Bone marrow (tissue), 2 donors: ENCODE results near the gene ENPP7.

Experiments used
- DNase-seq, 2 donors: peaks; one replicate each; lab custom pipeline; 2025; lab: John Stamatoyannopoulos, UW

ENPP7 gene

DNA sequence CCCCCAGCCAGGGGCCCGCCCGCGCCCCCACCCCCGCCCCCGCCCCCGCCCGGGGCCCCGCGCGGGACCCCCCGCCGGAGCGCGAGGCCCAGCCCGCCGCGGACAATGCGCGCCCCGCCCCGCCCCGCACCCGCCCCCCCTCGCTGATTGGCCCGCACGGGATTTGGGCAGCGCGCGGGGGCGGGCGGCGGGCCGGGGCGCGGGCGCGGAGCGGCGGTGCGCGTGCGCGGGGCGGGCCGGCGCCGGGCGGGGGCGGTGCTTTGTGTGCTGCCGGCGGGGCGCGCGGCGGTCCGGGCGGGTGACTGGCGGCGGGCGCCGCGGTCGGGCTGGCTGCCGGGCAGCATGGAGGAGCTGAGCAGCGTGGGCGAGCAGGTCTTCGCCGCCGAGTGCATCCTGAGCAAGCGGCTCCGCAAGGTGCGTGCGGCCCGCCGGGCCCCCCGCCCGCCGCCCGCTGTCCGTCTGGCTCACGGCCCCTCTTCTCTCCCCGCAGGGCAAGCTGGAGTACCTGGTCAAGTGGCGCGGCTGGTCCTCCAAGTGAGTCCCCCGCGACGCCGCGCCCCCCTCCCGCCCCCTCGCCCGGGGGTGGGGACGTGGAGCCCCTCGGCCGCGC lies 47.3 kb downstream of the ENPP7 start, which contains the start of gene CBX2:
TSS of gene CBX2 (plus strand) at position 255 of the 610 bp plus-strand sequence. CDS start at position 343, 88 bp downstream.
- peak in 1 of 2 donors; percentile 39 for DNase-seq

DNA sequence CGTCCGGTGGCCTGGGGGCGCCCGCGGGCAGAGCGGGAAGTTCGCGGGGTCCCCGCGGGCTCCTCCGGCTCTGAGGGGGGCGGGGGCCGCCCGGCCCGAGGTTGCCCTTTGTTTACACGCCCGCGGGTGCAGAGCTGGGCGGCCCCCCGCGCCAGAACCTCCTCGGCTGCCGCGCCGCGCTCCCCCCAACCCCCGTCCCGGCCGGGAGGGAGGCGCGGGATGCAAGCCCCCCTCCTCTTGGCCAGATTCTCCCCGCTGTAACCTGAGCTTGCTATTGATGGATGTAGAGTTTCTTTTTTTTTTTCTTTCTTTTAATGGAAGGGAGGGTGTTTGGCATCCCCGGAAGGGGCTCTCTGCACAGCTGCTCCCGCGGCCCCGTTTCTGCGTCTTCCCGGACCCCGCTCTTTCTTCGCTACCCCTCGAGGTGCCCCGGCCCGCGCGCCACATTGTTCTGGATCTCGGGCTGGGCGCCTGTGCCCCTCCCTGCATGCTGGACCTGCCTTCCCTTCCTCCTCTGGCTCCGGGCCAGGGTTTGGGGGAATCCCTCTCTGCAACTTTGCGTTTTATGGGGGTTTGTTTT lies 47.9 kb downstream of the ENPP7 start:
- no peak for DNase-seq

DNA sequence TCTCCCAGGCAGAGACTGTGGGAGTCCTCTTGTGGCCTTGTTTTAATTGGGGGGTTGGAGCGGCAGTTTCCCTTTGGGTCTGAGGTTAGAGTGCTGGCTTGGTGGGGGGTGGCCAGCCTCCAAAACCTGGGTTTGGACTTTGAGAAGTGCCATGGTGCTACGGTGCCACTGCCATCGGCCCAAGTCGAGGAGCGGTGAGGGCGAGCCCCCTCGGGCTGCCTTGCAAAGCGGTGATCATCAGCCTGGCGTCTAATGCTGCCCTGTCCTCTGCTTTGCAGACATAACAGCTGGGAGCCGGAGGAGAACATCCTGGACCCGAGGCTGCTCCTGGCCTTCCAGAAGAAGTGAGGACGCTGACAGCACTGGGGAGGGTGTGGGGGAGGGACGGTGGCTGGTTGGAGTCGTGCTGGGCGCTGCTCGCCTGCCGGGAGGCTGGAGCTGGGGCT lies 48.4 kb downstream of the ENPP7 start:
- no peak for DNase-seq

DNA sequence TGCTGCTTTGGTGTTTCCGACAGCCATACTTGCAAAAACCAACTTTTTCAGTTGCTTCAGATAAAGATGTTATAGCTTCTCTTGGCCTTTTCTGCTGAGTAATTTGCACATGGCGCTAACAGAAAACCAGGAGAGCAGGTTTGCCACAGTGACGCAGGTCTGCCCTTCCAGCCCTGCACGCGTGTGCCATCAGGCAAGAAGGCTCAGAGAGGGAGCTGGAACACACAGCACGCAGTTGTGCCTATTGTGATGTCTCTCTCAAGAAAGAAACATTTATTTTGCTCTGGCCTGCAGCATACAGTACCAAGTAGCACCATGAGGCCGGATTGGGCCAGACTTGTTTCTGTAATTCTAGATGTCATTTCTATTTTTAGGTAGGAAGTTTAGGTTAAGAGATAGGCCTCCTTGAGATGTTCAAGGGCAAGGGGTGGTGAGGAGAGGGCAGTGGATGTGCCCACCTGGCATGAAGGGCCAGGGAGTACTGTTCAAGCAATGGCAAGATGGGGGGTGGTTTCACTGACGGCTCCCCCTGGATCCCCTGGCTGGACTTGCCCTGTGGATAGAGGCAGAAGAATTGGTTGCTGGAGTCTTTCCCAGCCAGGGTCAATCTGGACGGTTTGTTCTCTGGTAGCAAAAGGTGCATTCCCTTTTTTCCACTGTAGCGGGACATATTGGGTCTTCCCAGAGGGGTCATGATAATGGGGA lies 49.1 kb downstream of the ENPP7 start:
- DNase-seq, result no peak

DNA sequence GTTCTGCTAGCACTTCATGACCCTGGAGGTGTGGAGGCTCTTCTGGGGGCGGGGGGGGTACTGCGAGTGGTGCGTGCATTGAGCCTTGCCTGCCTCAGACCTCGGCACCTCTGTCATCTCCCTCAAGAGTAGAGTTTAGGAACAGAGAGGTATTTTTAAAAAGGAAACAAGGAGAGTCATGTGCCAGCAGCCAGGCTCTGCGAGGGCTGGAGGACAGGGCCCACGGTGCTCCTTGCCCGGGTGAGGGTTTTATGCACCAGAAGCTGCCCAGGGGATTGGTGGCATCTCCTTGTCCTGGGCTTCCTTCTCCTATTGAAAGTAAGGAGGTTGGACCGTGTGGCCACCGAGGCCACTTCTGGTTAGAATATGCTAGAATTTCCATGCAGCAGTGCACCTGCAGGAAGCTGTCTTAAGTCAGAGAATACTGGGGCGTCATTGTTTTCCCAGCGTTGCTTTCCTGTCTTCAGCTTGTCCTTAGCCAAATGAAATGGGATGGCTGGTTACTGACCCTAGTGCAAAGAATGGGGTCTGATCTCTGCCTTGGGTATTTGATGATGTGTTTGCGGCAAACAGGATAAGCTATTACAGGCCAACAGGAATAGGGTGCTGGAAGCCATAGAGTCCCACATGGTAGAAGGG lies 50.4 kb downstream of the ENPP7 start:
- no peak for DNase-seq

DNA sequence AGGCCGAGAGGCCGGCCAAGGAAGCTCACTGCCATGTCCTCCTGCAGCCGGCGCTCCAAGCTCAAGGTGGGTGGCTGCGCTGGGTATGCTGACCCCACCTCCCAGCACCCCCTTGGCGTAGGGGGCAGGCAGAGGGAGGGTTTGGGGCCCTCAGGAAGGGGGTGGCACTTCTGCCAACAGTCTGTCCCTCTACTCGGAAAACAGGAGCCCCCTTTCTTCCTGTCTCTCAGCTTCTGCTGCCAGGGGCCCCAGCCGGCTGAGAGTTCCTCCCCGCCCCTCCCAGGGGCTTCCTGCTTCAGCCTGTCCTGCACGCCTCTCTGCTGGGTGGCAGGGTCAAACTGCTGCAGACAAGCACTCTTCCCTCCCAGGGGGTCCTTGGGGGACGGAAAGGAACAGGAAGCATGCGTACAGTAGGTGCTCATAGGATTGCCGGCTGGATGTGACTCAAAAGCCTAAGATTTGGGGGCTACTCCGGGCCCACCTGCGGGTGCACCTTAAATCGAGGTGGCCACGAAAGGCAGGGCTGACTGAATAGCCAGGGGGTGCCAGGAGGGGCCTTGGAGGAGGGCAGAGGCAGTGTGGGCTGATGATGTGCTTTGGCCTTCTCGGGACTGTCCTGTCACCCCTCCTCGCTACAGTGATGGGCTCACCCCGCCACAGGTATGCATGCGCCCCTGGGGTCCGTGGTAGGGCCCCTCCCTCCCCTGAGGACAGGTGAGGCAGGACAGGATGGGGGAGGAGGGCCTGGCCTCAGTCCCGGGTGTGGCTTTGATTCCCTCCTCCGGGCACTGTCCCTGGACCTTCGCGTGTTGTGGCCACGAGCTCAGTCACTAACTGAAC lies 51.2 kb downstream of the ENPP7 start:
- DNase-seq, result no peak

DNA sequence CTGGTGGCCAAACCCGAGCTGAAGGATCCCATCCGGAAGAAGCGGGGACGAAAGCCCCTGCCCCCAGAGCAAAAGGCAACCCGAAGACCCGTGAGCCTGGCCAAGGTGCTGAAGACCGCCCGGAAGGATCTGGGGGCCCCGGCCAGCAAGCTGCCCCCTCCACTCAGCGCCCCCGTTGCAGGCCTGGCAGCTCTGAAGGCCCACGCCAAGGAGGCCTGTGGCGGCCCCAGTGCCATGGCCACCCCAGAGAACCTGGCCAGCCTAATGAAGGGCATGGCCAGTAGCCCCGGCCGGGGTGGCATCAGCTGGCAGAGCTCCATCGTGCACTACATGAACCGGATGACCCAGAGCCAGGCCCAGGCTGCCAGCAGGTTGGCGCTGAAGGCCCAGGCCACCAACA lies 53.1 kb downstream of the ENPP7 start:
- no peak for DNase-seq

DNA sequence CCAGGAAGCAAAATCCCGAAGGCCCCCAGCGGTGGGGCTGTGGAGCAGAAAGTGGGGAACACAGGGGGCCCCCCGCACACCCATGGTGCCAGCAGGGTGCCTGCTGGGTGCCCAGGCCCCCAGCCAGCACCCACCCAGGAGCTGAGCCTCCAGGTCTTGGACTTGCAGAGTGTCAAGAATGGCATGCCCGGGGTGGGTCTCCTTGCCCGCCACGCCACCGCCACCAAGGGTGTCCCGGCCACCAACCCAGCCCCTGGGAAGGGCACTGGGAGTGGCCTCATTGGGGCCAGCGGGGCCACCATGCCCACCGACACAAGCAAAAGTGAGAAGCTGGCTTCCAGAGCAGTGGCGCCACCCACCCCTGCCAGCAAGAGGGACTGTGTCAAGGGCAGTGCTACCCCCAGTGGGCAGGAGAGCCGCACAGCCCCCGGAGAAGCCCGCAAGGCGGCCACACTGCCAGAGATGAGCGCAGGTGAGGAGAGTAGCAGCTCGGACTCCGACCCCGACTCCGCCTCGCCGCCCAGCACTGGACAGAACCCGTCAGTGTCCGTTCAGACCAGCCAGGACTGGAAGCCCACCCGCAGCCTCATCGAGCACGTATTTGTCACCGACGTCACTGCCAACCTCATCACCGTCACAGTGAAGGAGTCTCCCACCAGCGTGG lies 53.7 kb downstream of the ENPP7 start:
- no peak for DNase-seq

DNA sequence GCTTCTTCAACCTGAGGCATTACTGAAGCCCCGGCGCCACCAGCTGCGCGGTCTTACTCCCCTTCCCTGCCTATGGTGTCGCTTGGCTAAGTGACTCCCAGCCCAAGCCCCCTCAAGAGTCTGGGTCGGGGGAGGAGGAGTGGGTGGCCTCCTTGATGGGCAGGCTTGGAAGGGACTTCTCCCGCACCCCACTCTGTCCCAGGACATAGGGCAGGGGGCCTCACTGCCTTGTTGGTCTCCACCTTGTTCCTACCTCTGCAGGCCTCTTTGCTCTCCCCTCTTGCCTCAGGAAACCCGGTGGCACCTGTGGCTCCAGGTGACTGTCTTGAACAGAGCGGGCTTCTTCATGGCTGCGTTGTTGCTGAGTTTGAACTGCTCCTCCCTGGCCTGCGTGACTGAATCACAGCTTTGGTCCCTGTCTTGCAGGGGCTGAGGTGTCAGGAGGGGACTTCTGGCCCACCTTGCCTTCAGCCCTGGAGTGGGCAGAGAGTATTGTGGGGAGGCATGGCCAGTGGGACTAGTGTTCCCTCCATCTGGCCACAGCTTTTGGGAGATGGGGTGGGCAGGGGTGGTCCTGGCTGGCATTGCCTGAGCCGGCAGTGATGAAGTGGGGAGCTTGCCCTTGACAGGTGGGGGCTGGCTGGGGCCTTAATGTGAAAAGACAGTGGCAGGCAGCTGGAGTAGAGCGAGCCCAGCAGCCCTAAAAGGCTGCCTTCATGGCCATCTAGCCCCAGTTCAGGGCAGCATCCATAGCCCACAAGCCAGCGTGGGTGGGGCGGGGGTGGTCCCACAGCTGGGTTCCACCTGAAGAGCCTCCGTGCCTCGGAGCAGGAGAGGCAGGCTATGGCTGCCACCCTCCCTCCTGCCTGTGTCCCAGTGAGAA lies 54.5 kb downstream of the ENPP7 start:
- no peak for DNase-seq

DNA sequence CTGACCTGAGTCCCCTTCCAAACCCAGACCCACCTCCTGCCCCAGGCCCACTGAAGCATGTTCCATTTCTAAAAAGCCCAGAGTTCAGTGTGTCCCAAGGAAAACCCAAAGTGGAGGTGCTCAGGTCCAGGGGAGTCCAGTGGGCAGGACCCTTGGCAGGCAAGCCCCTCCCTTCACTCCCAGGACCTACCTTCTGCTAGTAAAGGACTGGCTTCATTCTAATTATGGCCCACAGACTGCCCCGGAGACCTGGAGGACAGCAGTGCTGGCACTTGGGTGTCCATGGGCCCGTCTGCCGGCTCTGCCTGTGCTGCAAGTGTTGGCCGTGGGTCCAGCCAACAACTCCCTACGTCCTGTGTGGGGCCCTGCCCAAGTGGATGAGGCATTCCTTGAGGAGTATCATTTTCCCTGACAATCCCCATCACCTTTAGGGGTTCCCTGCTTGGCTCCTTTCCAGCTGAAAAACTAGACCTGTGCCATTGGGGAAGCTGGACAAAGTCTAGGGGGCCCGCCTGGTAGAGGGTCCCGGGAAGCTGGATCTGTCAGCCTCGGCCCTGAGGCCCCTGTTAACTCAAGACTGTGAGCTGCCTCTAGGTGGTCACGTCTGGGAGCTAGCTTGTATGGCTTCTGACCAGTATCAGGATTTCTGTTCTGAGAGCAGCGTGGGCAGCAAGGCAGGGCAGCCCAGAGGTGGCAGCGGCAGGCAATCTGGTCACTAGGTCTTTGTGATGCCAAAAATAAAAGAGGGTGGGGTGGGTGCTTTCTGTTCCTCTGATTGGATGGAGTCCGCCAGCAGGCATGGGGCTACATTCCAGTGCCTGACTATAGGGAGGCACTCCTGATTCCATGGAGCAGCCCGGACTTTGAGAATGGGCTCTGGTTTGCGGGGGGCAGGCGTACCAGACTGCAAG lies 55.4 kb downstream of the ENPP7 start:
- no peak for DNase-seq

DNA sequence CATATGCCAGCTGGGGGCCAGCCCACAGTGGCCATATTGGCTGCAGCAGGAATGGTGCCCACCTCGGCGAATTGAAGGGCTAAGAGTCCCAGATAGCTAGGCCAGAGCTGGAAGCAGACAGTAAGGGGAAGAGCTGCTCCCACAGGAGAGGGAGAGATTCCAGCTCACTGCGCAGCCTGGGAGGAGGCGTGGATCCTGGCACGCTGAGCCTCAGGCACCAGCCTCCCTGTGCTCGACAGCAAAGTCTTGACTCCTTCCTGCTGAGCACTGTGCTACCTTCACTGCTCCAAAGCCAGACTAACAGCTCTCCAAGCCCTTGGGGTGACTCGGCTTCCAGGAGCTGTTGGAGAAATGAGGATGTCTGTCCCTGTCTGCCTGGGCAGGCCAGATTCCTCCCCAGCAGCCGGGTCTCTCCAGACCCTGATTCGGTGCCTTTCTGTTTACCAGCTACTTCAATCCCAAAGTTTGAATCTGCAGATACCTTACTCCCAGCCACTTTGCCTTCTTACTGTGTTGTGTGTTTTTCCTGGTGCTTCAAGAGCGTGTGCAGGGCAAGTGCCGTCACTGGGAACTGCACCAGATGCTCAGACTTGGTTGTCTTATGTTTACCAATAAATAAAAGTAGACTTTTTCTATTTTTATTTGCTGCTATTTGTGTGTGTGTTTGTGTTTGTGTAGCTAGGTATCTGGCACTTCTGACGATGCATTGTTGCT lies 56.3 kb downstream of the ENPP7 start:
- DNase-seq, result no peak

DNA sequence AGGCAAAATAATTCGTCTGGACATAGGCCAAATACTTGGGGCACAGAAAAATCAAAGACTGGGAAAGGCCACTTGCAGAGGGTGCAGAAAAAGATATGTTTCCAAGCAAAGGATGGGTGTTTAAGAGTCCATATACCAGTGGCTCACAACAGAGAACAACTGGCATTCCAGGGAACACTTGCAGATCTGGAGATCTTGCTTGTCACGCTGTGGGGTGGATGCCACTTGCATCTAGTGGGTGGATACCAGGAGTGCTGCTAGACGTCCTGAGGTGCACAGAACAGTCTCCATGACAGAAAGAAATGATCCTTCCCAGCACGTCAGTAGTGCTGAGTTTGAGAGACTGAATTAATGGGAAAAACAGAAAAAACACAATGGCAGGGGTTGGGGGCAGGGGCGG lies 57.7 kb downstream of the ENPP7 start:
- DNase-seq, result no peak

DNA sequence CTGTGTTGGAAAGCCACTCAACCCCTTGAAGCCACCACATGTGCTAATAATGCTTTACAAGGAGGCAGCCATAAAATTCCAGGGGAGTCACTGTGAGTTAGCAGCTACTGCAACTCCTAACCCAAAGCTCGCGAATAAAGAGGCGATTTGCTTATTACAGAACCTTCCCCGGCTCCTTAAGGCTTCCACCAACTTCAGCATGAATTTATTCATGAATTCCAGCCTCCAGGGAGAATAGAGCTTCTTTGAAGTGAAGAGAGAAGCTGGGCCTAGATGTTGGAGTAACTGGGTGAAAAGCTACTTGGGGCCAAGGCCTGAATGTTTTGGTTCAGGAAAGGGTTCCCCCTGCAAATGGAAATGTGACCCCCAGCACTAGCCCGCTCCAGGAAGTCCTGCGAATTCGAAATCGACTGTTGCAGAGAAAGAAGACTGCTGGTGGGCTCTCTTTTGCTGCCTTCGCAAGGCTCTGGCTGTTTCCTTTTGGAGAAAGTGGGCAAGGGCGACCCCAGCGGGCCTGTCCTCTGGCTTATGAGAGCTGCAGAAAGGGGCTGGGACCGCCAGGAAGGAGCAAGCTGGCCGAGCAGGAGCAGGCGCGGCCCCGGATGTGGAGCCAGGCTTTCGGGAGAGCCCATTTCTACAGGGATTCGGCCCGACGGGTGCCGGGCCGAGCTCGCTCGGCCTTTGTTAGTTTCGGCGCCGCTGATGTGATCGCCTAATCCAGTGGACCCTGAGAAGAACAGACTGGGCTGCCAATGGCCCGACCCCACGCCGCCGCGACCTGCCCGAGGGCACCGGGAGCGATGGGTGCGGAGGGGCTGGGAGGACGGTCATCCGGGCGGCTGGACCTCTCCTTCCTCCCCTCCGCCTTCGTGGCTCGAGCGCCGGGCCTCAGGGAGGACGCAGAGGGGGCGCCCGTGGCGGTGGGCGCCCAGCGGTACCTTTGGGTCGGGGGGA lies 58.5 kb downstream of the ENPP7 start:
- DNase-seq, result no peak

DNA sequence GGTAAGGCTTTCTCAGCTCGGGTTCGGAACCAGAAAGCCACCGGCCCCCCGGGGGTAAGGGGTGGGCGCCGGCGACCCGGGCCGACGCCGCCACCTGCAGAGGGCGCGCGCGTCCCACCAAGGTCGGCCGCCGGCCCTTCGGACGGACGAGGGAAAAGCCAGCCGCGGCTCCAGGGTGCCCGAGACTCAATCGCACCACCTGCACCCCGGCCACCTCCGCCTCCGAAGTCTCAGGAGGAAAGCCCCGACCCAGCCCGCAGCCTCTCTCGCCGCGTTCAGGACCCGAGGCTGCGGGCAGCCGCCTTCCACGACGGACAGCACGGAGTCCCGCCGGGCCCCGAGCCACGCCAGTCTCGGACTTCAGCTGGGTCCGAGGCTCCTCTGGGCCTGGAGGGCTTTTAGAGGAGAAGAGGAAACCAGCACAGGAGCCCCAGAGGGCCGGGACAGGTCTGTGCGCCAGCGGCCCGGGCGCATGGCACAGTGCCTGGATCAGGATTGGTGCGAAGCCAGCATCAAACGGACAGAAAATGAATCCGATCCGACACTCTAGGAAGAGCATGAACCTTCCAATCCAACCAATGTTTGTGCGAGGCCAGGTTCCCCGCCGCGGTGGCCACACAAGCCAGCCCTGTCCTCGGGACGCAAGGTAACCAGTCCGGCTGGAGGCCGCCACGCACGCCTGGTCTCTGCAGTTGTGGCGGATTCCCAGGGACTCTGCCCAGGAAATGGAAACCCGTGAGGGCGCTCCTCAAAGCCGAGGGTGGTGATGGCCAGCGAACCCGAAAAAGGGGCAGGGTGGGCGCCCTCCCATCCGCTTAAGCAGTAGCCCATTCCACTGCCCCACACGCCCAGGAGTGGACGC lies 59.4 kb downstream of the ENPP7 start:
- DNase-seq, result peak in 1 of 2 donors; percentile 21

DNA sequence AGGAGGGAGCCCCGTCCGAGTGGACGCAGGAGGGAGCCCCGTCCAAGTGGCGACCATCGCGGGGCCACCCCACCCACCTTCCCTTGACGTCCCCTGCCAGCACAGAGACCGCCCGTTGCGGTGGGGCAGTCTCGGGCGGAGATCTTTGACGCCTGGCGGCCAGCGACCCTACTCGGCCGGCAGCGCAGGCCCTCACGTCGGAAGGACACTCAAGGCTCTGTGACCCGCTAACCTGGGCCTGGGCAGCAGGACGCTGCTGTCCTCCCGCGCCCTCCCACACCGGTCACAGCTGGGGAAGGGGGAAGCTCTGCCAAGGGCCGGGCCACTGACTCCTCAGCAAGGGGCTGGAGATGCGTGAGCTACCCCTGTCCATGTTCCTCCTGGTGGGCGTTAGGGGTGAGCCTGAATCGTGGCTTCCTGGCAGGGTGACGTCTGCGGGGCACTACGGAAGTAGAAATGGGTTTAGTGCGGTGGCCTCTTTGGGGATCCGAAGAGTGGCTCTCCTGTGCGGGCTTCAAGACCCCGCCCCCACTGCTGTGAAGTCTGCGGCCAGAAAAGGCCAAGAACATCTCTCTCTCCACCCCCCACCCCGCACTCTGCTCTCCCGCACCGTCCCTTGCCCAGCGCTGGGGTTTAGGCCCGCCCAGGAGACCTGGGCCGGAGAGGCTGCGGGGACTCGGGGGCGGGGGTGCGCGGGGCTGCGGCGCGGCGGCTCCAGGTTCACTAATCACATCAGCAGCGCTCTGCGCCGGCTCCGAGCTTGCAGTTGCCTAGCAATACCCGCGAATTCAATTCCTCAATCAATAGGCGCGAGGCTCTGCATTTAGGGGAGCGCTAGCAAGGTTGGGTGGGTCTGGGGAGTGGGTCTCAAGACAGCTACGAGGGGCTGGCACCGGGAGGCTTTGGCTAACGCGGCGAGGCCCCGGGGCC lies 60.3 kb downstream of the ENPP7 start:
- no peak for DNase-seq
